B cell (primary cell): Measurements from ENCODE around the gene MZT2A.
"Not testable (repeated sequence)": the region's sequence is repeated elsewhere in the genome, so short reads cannot be mapped to it uniquely, and the experiment has no call there.

Experiments used
- CTCF ChIP-seq: fragments of 200-600 bp; IDR thresholded peaks from one replicate; pipeline ENCODE4 v1.8.0; 2022; ENCODE audit warnings: antibody characterized with exemption, mild to moderate bottlenecking
- EZH2 ChIP-seq: IDR thresholded peaks from 2 replicates; pipeline ENCODE4 v1.6.1; 2012; ENCODE audit warnings: borderline replicate concordance, low read depth, mild to moderate bottlenecking, moderate library complexity, low read length; ENCODE audit not compliant: insufficient read depth, poor library complexity, severe bottlenecking

DNA sequence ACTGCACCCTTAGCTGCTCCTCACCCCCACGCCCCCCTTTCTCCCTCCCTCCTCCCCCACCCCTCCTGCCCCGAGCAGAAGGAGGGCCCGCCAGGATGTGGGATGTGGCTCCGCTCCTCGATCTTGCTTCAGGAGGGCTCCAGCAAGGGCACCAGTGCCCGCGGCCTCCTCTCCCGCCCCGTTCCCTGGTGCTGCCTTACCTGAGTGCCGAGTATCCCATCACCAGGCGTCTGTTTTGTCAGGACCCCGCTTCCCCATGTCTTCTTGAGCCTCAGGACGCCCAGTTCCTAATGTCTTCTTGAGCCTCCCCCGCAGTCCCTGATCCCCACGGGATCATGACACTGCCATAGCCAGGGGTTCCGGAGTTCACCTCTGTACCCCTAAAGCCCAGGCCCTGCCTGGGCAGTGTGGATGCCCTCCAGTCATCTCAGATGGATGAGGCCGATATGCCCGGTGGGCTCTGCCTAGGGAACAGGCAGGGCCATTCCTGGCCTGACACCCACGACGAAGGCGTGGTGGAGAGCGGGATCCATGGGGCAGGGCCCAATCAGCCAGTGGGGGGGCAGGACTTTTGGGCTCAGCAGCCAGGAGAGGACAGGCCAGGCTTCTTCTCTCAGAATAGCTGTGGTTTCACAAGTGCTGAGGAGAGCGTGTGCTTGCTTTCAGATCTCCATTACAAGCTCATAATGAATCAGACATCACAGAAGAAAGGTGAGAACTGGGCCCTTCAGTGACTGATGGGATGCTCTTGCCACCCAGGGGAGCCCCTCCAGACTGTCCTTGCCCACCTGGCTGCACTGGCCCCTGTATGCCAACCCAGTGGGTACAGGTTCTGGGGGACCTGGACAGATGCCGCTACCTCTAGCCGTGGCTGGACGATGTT, 37.0 kb upstream of the MZT2A start:
- TF ChIP-seq EZH2, CTCF: not testable (repeated sequence)
